HFF-Myc (cell line): ENCODE measurements around the gene VPS51.

Source experiments
- DNase-seq: peaks from one replicate; pipeline ENCODE4 v3.0.0-alpha.2; 2011; ENCODE audit warnings: low read depth; ENCODE audit errors: extremely low read depth
- H3K4me3 ChIP-seq: replicated peaks from 2 replicates; pipeline ENCODE4 v1.5.1; 2011; ENCODE audit warnings: low read depth, mild to moderate bottlenecking, control low read depth, low read length
- TF ChIP-seq, protein P1 (sequence below): IDR thresholded peaks from 2 replicates; pipeline ENCODE4 v1.5.1; 2012; ENCODE audit warnings: mild to moderate bottlenecking, low read depth, low read length, control low read depth; ENCODE audit errors: missing control alignments

VPS51 gene

DNA sequence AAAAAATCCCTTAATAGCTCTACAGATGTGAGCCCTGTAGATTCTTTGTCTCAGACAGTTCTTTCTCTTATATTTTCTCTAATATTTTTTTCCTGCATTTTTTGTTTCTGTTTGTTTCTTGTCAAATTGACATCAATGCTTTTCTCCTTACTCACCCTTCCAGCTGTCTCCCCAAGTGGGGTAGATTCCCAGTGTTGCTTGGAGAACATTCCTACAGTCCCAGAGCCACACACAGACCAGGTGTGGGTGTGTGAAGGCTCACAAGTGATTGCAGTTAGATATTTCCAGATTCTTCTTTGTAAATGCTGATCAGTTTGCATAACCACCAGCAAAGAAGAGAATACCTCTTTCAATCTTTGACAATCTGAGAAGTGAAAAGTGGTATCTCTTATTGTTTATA is 7.5 kb downstream of the VPS51 start:
- H3K4me3 ChIP-seq, result no peak overlapping the region
- DNase-seq, result no peak
- TF ChIP-seq, protein P1, sequence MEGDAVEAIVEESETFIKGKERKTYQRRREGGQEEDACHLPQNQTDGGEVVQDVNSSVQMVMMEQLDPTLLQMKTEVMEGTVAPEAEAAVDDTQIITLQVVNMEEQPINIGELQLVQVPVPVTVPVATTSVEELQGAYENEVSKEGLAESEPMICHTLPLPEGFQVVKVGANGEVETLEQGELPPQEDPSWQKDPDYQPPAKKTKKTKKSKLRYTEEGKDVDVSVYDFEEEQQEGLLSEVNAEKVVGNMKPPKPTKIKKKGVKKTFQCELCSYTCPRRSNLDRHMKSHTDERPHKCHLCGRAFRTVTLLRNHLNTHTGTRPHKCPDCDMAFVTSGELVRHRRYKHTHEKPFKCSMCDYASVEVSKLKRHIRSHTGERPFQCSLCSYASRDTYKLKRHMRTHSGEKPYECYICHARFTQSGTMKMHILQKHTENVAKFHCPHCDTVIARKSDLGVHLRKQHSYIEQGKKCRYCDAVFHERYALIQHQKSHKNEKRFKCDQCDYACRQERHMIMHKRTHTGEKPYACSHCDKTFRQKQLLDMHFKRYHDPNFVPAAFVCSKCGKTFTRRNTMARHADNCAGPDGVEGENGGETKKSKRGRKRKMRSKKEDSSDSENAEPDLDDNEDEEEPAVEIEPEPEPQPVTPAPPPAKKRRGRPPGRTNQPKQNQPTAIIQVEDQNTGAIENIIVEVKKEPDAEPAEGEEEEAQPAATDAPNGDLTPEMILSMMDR, result no peak

DNA sequence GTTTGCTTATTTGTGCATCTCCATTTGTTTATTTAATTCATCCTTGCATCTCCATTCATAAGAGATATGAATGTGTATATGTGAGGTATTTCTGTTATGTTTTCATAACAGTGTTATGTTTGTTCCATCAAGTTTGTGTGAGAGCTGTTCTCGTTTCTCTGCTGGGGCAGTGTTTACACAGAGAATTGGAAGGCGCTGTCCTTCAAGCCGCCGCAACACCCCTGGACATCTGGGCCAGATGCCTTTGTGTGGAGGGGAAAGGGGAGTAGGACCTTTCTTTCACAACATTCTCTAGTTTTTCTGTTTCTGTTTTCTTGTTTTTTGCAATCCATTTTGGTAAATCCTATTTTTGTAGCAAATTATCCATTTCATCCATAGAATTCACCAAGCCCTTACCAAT is 8.6 kb downstream of the VPS51 start:
- no peak for DNase-seq
- TF ChIP-seq, protein P1, result no peak

DNA sequence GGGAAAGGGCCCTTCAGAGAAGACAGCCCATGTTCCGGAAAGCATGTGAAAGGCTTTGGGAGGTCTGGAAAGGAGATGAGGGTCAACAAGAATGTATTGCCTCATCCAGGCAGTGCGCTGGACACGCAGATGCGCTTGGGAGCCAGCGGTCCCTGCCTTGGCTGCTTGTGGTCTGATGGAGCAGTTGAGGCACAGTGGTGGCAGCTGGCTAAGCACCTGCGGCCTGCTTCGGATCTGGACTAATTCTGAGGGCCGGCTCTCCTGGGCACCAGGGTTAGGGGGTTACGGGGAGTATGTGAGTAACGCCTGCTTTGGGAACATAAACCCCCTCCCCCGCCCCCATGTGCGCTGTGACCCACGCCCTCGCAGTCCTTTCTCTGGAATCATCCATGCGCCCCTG is 11.1 kb downstream of the VPS51 start:
- DNase-seq, result no peak
- H3K4me3 ChIP-seq, result no peak overlapping the region
- TF ChIP-seq, protein P1, result no peak

More for the DNA sequence above, 8.6 kb downstream of the VPS51 start:
- no peak overlapping the region for H3K4me3 ChIP-seq

DNA sequence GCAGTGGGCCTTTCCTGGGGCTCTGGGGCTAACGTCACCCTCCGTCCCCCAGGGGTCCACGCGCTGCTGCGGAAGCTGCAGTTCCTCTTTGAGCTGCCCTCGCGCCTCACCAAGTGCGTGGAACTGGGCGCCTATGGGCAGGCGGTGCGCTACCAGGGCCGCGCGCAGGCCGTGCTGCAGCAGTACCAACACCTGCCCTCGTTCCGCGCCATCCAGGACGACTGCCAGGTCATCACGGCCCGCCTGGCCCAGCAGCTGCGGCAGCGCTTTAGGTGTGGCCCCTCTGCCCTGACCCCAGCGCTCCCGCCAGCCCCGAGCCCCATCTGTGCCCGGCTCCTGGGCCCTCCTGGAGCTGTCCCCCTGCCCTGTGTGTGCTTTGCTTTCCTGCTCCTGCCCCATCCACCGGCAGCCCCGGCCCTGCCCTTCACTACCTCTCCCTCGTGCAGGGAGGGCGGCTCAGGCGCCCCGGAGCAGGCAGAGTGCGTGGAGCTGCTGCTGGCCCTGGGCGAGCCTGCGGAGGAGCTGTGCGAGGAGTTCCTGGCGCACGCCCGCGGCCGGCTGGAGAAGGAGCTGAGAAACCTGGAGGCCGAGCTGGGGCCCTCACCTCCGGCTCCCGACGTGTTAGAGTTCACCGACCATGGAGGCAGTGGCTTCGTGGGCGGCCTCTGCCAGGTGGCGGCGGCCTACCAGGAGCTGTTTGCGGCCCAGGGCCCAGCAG is 11.9 kb downstream of the VPS51 start:
- TF ChIP-seq, protein P1, result no peak
- no peak overlapping the region for H3K4me3 ChIP-seq
- DNase-seq, result no peak

DNA sequence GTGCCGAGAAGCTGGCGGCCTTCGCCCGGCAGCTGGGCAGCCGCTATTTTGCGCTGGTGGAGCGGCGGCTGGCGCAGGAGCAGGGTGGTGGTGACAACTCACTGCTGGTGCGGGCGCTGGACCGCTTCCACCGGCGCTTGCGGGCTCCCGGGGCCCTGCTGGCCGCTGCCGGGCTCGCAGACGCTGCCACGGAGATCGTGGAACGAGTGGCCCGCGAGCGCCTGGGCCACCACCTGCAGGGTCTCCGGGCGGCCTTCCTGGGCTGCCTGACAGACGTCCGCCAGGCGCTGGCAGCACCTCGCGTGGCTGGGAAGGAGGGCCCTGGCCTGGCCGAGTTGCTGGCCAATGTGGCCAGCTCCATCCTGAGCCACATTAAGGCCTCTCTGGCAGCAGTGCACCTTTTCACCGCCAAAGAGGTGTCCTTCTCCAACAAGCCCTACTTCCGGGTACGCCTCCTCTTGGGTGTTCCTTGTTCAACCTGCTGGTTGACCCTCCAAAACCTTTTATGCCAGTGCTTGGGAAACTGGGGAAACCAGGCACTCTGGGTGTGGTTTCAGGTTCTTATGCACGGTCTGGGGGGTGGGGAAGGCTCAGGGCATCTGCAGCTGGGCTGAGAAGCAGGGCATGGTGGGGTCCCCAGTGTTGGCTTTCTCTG is 12.6 kb downstream of the VPS51 start:
- TF ChIP-seq, protein P1, result no peak
- H3K4me3 ChIP-seq, result no peak overlapping the region

DNA sequence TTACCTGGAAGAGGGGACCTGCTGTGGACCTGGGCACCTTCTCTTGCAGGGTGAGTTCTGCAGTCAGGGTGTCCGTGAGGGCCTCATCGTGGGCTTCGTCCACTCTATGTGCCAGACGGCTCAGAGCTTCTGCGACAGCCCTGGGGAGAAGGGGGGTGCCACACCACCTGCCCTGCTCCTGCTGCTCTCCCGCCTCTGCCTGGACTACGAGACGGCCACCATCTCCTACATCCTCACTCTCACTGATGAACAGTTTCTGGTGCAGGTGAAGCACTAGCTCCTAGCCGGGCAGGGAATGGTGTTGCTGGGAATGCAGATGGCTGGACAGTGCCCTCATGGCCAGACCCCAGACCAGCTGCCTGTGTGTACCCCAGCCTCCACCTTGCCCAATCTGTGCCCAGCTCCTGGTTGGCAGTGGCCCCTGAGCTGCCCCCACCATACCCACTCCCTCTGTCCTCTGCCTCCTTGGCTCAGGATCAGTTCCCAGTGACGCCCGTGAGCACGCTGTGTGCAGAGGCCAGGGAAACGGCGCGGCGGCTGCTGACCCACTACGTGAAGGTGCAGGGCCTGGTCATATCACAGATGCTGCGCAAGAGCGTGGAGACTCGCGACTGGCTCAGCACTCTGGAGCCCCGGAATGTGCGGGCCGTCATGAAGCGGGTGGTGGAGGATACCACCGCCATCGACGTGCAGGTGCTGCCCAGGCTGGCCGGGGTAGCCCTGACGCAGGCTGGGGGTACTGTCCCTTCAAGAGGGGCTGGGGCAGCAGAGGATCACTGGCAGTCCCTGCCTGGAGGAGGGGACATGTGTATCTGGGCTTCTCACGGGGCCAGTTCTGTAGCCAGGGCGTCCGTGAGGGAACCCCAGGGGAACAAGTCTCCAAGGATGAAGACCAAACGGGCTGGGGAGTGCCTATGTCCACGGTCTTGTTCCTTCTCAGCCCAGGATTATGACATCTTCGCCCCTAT is 13.5 kb downstream of the VPS51 start:
- H3K4me3 ChIP-seq, result no peak overlapping the region
- no peak for DNase-seq
- TF ChIP-seq, protein P1, result no peak

More for the DNA sequence above, 12.6 kb downstream of the VPS51 start:
- no peak for DNase-seq
